ENCODE measurements around the gene FSTL5. TPM values are rescaled to one million over a fixed set of nuclear protein-coding genes. Genes with fewer than 3 reads are reported as not detected.

FSTL5 gene
- total and polyA plus RNA-seq, 4 donors, result 0.01 to 0.08 TPM; not detected in 2

- Histone ChIP-seq H3K9ac (ENCODE audit: low read depth in 1 of 2, low read length in 2 of 2) (no peak overlapping the region), H3K27ac (ENCODE audit: low read depth in 1 of 2, low read length in 2 of 2) (no peak overlapping the region)
These were observed 364.1 kb downstream of the FSTL5 start for GRCh38 chr4:161799710-161800109.

GRCh38 chr4:161792991-161793390 is 370.8 kb downstream of the FSTL5 start:
- no peaks in the 10 kb centered on the region for H3K4me1 ChIP-seq (ENCODE audit: control insufficient read depth in 4 of 4, insufficient read depth in 4 of 4, low read length in 3 of 4)
- H3K9ac ChIP-seq (ENCODE audit: low read depth in 1 of 2, low read length in 2 of 2), result no peak overlapping the region
- no peak for TF ChIP-seq TAF1 (conservative IDR thresholded peaks at IDR 0.05)
- no peak for TF ChIP-seq ZBTB33 (IDR thresholded peaks at IDR 0.05)
- no peak for TF ChIP-seq EGR1 (IDR thresholded peaks at IDR 0.05; ENCODE audit: low read depth in 2 of 2)
- TF ChIP-seq MAX (IDR thresholded peaks at IDR 0.05), result no peak
- no peak for DNase-seq (ENCODE audit: low spot score)
- no peaks in the 10 kb centered on the region for H3K27me3 ChIP-seq (ENCODE audit: control insufficient read depth in 4 of 4, insufficient read depth in 4 of 4, low read length in 3 of 4)
- H3K27ac ChIP-seq (ENCODE audit: low read depth in 1 of 2, low read length in 2 of 2), result no peak overlapping the region
- peaks cover 4 to 11% (median 8%) of the 10 kb centered on the region in 4 donors for H3K9me3 ChIP-seq (ENCODE audit: control insufficient read depth in 4 of 4, low read length in 3 of 4)
- 88% methylated on average over 4 of the region's 4 CpGs for WGBS
- H3K4me3 ChIP-seq (ENCODE audit: low read depth in 1 of 3, low read length in 3 of 3), result peak overlapping the region in 1 of 3 donors; percentile 16
- H3K36me3 ChIP-seq (ENCODE audit: control insufficient read depth in 4 of 4, insufficient read depth in 3 of 4, low read depth in 1 of 4, low read length in 3 of 4), result no peaks in the 10 kb centered on the region

More at GRCh38 chr4:161799710-161800109, 364.1 kb downstream of the FSTL5 start:
- Histone ChIP-seq H3K4me1 (ENCODE audit: control insufficient read depth in 4 of 4, insufficient read depth in 4 of 4, low read length in 3 of 4) (no peaks in the 10 kb centered on the region), H3K9me3 (ENCODE audit: control insufficient read depth in 4 of 4, low read length in 3 of 4) (no peaks in the 10 kb centered on the region), H3K27me3 (ENCODE audit: control insufficient read depth in 4 of 4, insufficient read depth in 4 of 4, low read length in 3 of 4) (peaks cover 0 to 3% (median 0%) of the 10 kb centered on the region in 4 donors), H3K36me3 (ENCODE audit: control insufficient read depth in 4 of 4, insufficient read depth in 3 of 4, low read depth in 1 of 4, low read length in 3 of 4) (no peaks in the 10 kb centered on the region), H3K4me3 (ENCODE audit: low read depth in 1 of 3, low read length in 3 of 3) (no peak overlapping the region)
- WGBS, result 21% methylated on average over 3 of the region's 3 CpGs
- TF ChIP-seq RAD21 (IDR thresholded peaks at IDR 0.05) (no peak), HNF4G (IDR thresholded peaks at IDR 0.05) (no peak), HNF4A (conservative IDR thresholded peaks at IDR 0.05) (no peak), SP1 (IDR thresholded peaks at IDR 0.05) (no peak)
- no peak for DNase-seq (ENCODE audit: low spot score)

- WGBS, result 91% methylated on average over 13 of the region's 13 CpGs
- TF ChIP-seq MAX (IDR thresholded peaks at IDR 0.05) (no peak), HNF4G (IDR thresholded peaks at IDR 0.05) (no peak), YY1 (IDR thresholded peaks at IDR 0.05) (no peak), CTCF (IDR thresholded peaks at IDR 0.05; ENCODE audit: low read depth, low read length, missing input control) (no peak), FOXA2 (IDR thresholded peaks at IDR 0.05) (no peak), TAF1 (conservative IDR thresholded peaks at IDR 0.05) (no peak), GABPA (IDR thresholded peaks at IDR 0.05 in 1 of 2, conservative IDR thresholded peaks at IDR 0.05 in 1 of 2) (no peak), RAD21 (IDR thresholded peaks at IDR 0.05) (no peak), ATF3 (IDR thresholded peaks at IDR 0.05) (no peak), RXRA (IDR thresholded peaks at IDR 0.05) (no peak), ZBTB33 (IDR thresholded peaks at IDR 0.05) (no peak), SP1 (IDR thresholded peaks at IDR 0.05) (no peak), JUND (IDR thresholded peaks at IDR 0.05) (no peak), EGR1 (IDR thresholded peaks at IDR 0.05; ENCODE audit: low read depth in 2 of 2) (no peak), FOXA1 (IDR thresholded peaks at IDR 0.05) (no peak)
- no peak for DNase-seq (ENCODE audit: low spot score)
These were observed 371.8 kb downstream of the FSTL5 start for GRCh38 chr4:161791796-161792556.

More at GRCh38 chr4:161791796-161792556, 371.8 kb downstream of the FSTL5 start:
- Histone ChIP-seq H3K27ac (ENCODE audit: low read depth in 1 of 2, low read length in 2 of 2) (no peak overlapping the region), H3K4me1 (ENCODE audit: control insufficient read depth in 4 of 4, insufficient read depth in 4 of 4, low read length in 3 of 4) (no peaks in the 10 kb centered on the region), H3K27me3 (ENCODE audit: control insufficient read depth in 4 of 4, insufficient read depth in 4 of 4, low read length in 3 of 4) (no peaks in the 10 kb centered on the region), H3K36me3 (ENCODE audit: control insufficient read depth in 4 of 4, insufficient read depth in 3 of 4, low read depth in 1 of 4, low read length in 3 of 4) (no peaks in the 10 kb centered on the region), H3K4me3 (ENCODE audit: low read depth in 1 of 3, low read length in 3 of 3) (no peak overlapping the region), H3K9me3 (ENCODE audit: control insufficient read depth in 4 of 4, low read length in 3 of 4) (peaks cover 4 to 11% (median 8%) of the 10 kb centered on the region in 4 donors), H3K9ac (ENCODE audit: low read depth in 1 of 2, low read length in 2 of 2) (no peak overlapping the region)
